BLaER1 treated with 17β-estradiol and CSF1 and Interleukin-3, amounts not matched to agents 10 nM and 100 nM (cell line): ENCODE results near the gene RGPD8.
"Not testable (repeated sequence)": the region's sequence is repeated elsewhere in the genome, so short reads cannot be mapped to it uniquely, and the experiment has no call there.

Source experiments
- H3K27ac ChIP-seq, 11 experiments: shearing (Covaris generic); formaldehyde crosslinking; 2 replicates each; pipeline ENCODE4 v1.8.1; 2022
- H3K27me3 ChIP-seq, 11 experiments: shearing (Covaris generic); formaldehyde crosslinking; 2 replicates each; pipeline ENCODE4 v1.8.1; 2022
- H3K36me3 ChIP-seq, 11 experiments: shearing (Covaris generic); formaldehyde crosslinking; 2 replicates each; pipeline ENCODE4 v1.8.1; 2022
- H3K4me1 ChIP-seq, 10 experiments: shearing (Covaris generic); formaldehyde crosslinking; 2 replicates each; pipeline ENCODE4 v1.8.1; 2022
- H3K4me2 ChIP-seq, 11 experiments: shearing (Covaris generic); formaldehyde crosslinking; 2 replicates each; pipeline ENCODE4 v1.8.1; 2022
- H3K4me3 ChIP-seq, 10 experiments: shearing (Covaris generic); formaldehyde crosslinking; 2 replicates each; pipeline ENCODE4 v1.8.1; 2022
- H3K9ac ChIP-seq, 11 experiments: shearing (Covaris generic); formaldehyde crosslinking; 2 replicates each; pipeline ENCODE4 v1.8.1; 2022
- H3K9me3 ChIP-seq, 11 experiments: shearing (Covaris generic); formaldehyde crosslinking; replicated peaks in 1 of 11; 2 replicates each; pipeline ENCODE4 v1.8.1; 2022
- H4K20me1 ChIP-seq, 11 experiments: shearing (Covaris generic); formaldehyde crosslinking; 2 replicates each; pipeline ENCODE4 v1.8.1; 2022
- Cebpa-rat ChIP-seq, 11 experiments: shearing (Covaris generic); IDR thresholded peaks; 2 replicates each; pipeline ENCODE4 v1.8.1; 2022

RGPD8 gene

GRCh38 chr2:112433480-112433879 lies at the start of gene RGPD8:
RGPD8 (minus strand) TSS chr2:112433645; CDS start chr2:112433453, 192 bp downstream.
- H3K4me1 ChIP-seq, H4K20me1 ChIP-seq, H3K36me3 ChIP-seq, H3K9me3 ChIP-seq: not testable (repeated sequence)
- Histone ChIP-seq H3K9ac (peak within 1 kb of the TSS; percentile 35 to 72 (median 64); a peak in 17 of 22 replicates), H3K27ac (peak within 1 kb of the TSS in 4 of 11 experiments; percentile 11 to 60 (median 32); a peak in 5 of 22 replicates), H3K4me3 (peak within 1 kb of the TSS; percentile 47 to 69 (median 56)), H3K27me3 (peaks cover 17 to 43% (median 36%) of the 10 kb centered on the region in 11 experiments), H3K4me2 (peak within 1 kb of the TSS; percentile 41 to 71 (median 57))

GRCh38 chr2:112483042-112483473 lies 49.6 kb upstream of the RGPD8 start:
- peaks cover 24 to 40% (median 34%) of the 10 kb centered on the region in 11 experiments for H3K36me3 ChIP-seq
- no peak for TF ChIP-seq Cebpa-rat (IDR thresholded peaks at IDR 0.05)
- peak overlapping the region; percentile 83 to 97 (median 96) for H3K4me3 ChIP-seq
- peak overlapping the region; percentile 80 to 99 (median 94) for H3K4me2 ChIP-seq
- H3K27me3 ChIP-seq, result no peaks in the 10 kb centered on the region
- H3K27ac ChIP-seq, result peak overlapping the region; percentile 69 to 93 (median 90); a peak in 21 of 22 replicates
- H3K9ac ChIP-seq, result peak overlapping the region; percentile 86 to 96 (median 90)
- peaks cover 0 to 17% (median 9%) of the 10 kb centered on the region in 11 experiments; a peak in 13 of 22 replicates for H3K9me3 ChIP-seq
- H4K20me1 ChIP-seq, result peaks cover 9 to 58% (median 38%) of the 10 kb centered on the region in 11 experiments; a peak in 17 of 22 replicates
- peaks cover 24 to 59% (median 31%) of the 10 kb centered on the region in 10 experiments for H3K4me1 ChIP-seq

GRCh38 chr2:112482309-112483041 lies 49.0 kb upstream of the RGPD8 start:
- H3K4me1 ChIP-seq, result peaks cover 24 to 53% (median 28%) of the 10 kb centered on the region in 10 experiments
- H3K9ac ChIP-seq, result peak overlapping the region; percentile 86 to 96 (median 90)
- no peaks in the 10 kb centered on the region for H3K27me3 ChIP-seq
- H3K4me2 ChIP-seq, result peak overlapping the region; percentile 80 to 99 (median 94)
- H3K36me3 ChIP-seq, result peaks cover 19 to 34% (median 28%) of the 10 kb centered on the region in 11 experiments
- H4K20me1 ChIP-seq, result peaks cover 9 to 52% (median 32%) of the 10 kb centered on the region in 11 experiments; a peak in 16 of 22 replicates
- H3K4me3 ChIP-seq, result peak overlapping the region; percentile 83 to 97 (median 96)
- TF ChIP-seq Cebpa-rat (IDR thresholded peaks at IDR 0.05), result no peak
- peak overlapping the region; percentile 69 to 93 (median 90) for H3K27ac ChIP-seq
- H3K9me3 ChIP-seq, result peaks cover 0 to 17% (median 9%) of the 10 kb centered on the region in 11 experiments; a peak in 13 of 22 replicates

GRCh38 chr2:112481528-112482233 lies 48.2 kb upstream of the RGPD8 start, which contains the start of gene TTL:
TTL (plus strand) TSS chr2:112482156; CDS start chr2:112482345, 189 bp downstream.
- H3K4me2 ChIP-seq, result peak within 1 kb of the TSS; percentile 84 to 99 (median 94)
- H3K27me3 ChIP-seq, result no peaks in the 10 kb centered on the region
- peaks cover 7 to 44% (median 26%) of the 10 kb centered on the region in 11 experiments; a peak in 16 of 22 replicates for H4K20me1 ChIP-seq
- H3K9me3 ChIP-seq, result peaks cover 0 to 16% (median 9%) of the 10 kb centered on the region in 11 experiments; a peak in 13 of 22 replicates
- peaks cover 24 to 45% (median 28%) of the 10 kb centered on the region in 10 experiments for H3K4me1 ChIP-seq
- H3K9ac ChIP-seq, result peak within 1 kb of the TSS; percentile 86 to 96 (median 90)
- peak within 1 kb of the TSS; percentile 83 to 97 (median 96) for H3K4me3 ChIP-seq
- peak within 1 kb of the TSS; percentile 69 to 93 (median 90) for H3K27ac ChIP-seq
- no peak for TF ChIP-seq Cebpa-rat (IDR thresholded peaks at IDR 0.05)
- H3K36me3 ChIP-seq, result peaks cover 11 to 26% (median 20%) of the 10 kb centered on the region in 11 experiments

GRCh38 chr2:112481050-112481527 lies 47.6 kb upstream of the RGPD8 start:
- Histone ChIP-seq H4K20me1 (peaks cover 1 to 39% (median 22%) of the 10 kb centered on the region in 11 experiments; a peak in 16 of 22 replicates), H3K9ac (peak overlapping the region; percentile 86 to 96 (median 90)), H3K4me3 (peak overlapping the region; percentile 83 to 97 (median 96)), H3K36me3 (peaks cover 5 to 20% (median 14%) of the 10 kb centered on the region in 11 experiments), H3K27ac (peak overlapping the region; percentile 69 to 93 (median 90)), H3K27me3 (no peaks in the 10 kb centered on the region), H3K4me2 (peak overlapping the region; percentile 74 to 99 (median 93)), H3K4me1 (peaks cover 24 to 40% (median 30%) of the 10 kb centered on the region in 10 experiments), H3K9me3 (peaks cover 0 to 10% (median 4%) of the 10 kb centered on the region in 11 experiments; a peak in 13 of 22 replicates)
- no peak for TF ChIP-seq Cebpa-rat (IDR thresholded peaks at IDR 0.05)

GRCh38 chr2:112480530-112481049 lies 47.1 kb upstream of the RGPD8 start:
- peak overlapping the region; percentile 83 to 97 (median 96) for H3K4me3 ChIP-seq
- H3K4me1 ChIP-seq, result peaks cover 24 to 36% (median 30%) of the 10 kb centered on the region in 10 experiments
- peaks cover 0 to 5% (median 0%) of the 10 kb centered on the region in 11 experiments; a peak in 4 of 22 replicates for H3K9me3 ChIP-seq
- H3K27me3 ChIP-seq, result no peaks in the 10 kb centered on the region
- H3K4me2 ChIP-seq, result peak overlapping the region; percentile 74 to 99 (median 93)
- peaks cover 0 to 34% (median 18%) of the 10 kb centered on the region in 11 experiments; a peak in 16 of 22 replicates for H4K20me1 ChIP-seq
- peaks cover under 1 to 15% (median 9%) of the 10 kb centered on the region in 11 experiments; a peak in 19 of 22 replicates for H3K36me3 ChIP-seq
- no peak for TF ChIP-seq Cebpa-rat (IDR thresholded peaks at IDR 0.05)
- H3K9ac ChIP-seq, result peak overlapping the region; percentile 86 to 96 (median 90); a peak in 21 of 22 replicates
- peak overlapping the region in 10 of 11 experiments; percentile 83 to 93 (median 90); a peak in 14 of 22 replicates for H3K27ac ChIP-seq

- Histone ChIP-seq H3K36me3 (no peaks in the 10 kb centered on the region), H3K4me1 (peaks cover 6 to 14% (median 10%) of the 10 kb centered on the region in 10 experiments; a peak in 19 of 20 replicates), H3K27me3 (no peaks in the 10 kb centered on the region), H3K9ac (no peak overlapping the region), H3K27ac (no peak overlapping the region), H3K9me3 (no peaks in the 10 kb centered on the region), H3K4me3 (no peak overlapping the region), H3K4me2 (peak overlapping the region in 1 of 11 experiments; percentile 28; a peak in 2 of 22 replicates), H4K20me1 (no peaks in the 10 kb centered on the region)
- no peak for TF ChIP-seq Cebpa-rat (IDR thresholded peaks at IDR 0.05)
These were observed 43.0 kb upstream of the RGPD8 start for GRCh38 chr2:112476434-112476833.

GRCh38 chr2:112474844-112475486 lies 41.5 kb upstream of the RGPD8 start:
- H3K9me3 ChIP-seq, result no peaks in the 10 kb centered on the region
- H4K20me1 ChIP-seq, result no peaks in the 10 kb centered on the region
- H3K4me2 ChIP-seq, result no peak overlapping the region
- H3K4me3 ChIP-seq, result no peak overlapping the region
- peaks cover 0 to 6% (median 0%) of the 10 kb centered on the region in 10 experiments; a peak in 1 of 20 replicates for H3K4me1 ChIP-seq
- H3K27ac ChIP-seq, result no peak overlapping the region
- TF ChIP-seq Cebpa-rat (IDR thresholded peaks at IDR 0.05), result no peak
- H3K9ac ChIP-seq, result no peak overlapping the region
- no peaks in the 10 kb centered on the region for H3K27me3 ChIP-seq
- no peaks in the 10 kb centered on the region for H3K36me3 ChIP-seq
